Ishikawa (cell line): ENCODE results near the gene DAB2IP.

Experiments used
- CEBPB ChIP-seq: IDR thresholded peaks from 2 replicates; pipeline ENCODE4 v1.6.1; 2012
- CREB1 ChIP-seq: IDR thresholded peaks from 2 replicates; pipeline ENCODE4 v1.6.1; 2012; ENCODE audit warnings: low read depth
- EGR1 ChIP-seq: IDR thresholded peaks from 2 replicates; pipeline ENCODE4 v1.6.1; 2012
- EP300 ChIP-seq: IDR thresholded peaks from 2 replicates; pipeline ENCODE4 v1.6.1; 2012; ENCODE audit warnings: borderline replicate concordance
- FOXM1 ChIP-seq: IDR thresholded peaks from 2 replicates; pipeline ENCODE4 v1.6.1; 2012; ENCODE audit warnings: low read depth, borderline replicate concordance
- NFIC ChIP-seq: IDR thresholded peaks from 2 replicates; pipeline ENCODE4 v1.6.1; 2012
- RAD21 ChIP-seq: IDR thresholded peaks from 2 replicates; pipeline ENCODE4 v1.6.1; 2012; ENCODE audit warnings: low read depth
- REST ChIP-seq: IDR thresholded peaks from 2 replicates; pipeline ENCODE4 v1.6.1; 2012; ENCODE audit warnings: low read depth, mild to moderate bottlenecking
- TAF1 ChIP-seq: IDR thresholded peaks from 2 replicates; pipeline ENCODE4 v1.6.1; 2012; ENCODE audit warnings: low read depth, mild to moderate bottlenecking
- TCF12 ChIP-seq: IDR thresholded peaks from 2 replicates; pipeline ENCODE4 v1.6.1; 2012; ENCODE audit warnings: low read depth
- TEAD4 ChIP-seq: IDR thresholded peaks from 2 replicates; pipeline ENCODE4 v1.6.1; 2012
- YY1 ChIP-seq: IDR thresholded peaks from 2 replicates; pipeline ENCODE4 v1.6.1; 2012; ENCODE audit warnings: low read depth
- ZBTB7A ChIP-seq: IDR thresholded peaks from 2 replicates; pipeline ENCODE4 v1.6.1; 2012; ENCODE audit warnings: low read depth
- TF ChIP-seq, protein P1 (sequence below): IDR thresholded peaks from 2 replicates; pipeline ENCODE4 v1.6.1; 2012
- TF ChIP-seq, protein P2 (sequence below): IDR thresholded peaks from 2 replicates; pipeline ENCODE4 v1.6.1; 2012

Gene DAB2IP

GRCh38 chr9:121783521-121784507 is 132.4 kb downstream of the DAB2IP start:
- no peak for TF ChIP-seq YY1
- TF ChIP-seq, protein P1, sequence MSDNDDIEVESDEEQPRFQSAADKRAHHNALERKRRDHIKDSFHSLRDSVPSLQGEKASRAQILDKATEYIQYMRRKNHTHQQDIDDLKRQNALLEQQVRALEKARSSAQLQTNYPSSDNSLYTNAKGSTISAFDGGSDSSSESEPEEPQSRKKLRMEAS: no peak
- TF ChIP-seq TAF1: no peak
- no peak for TF ChIP-seq NFIC
- TF ChIP-seq TCF12: no peak
- no peak for TF ChIP-seq RAD21
- TF ChIP-seq, protein P2, sequence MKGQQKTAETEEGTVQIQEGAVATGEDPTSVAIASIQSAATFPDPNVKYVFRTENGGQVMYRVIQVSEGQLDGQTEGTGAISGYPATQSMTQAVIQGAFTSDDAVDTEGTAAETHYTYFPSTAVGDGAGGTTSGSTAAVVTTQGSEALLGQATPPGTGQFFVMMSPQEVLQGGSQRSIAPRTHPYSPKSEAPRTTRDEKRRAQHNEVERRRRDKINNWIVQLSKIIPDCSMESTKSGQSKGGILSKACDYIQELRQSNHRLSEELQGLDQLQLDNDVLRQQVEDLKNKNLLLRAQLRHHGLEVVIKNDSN: no peak
- no peak for TF ChIP-seq EGR1
- no peak for TF ChIP-seq CREB1
- TF ChIP-seq CEBPB: no peak
- TF ChIP-seq REST: no peak
- TF ChIP-seq ZBTB7A: no peak
- TF ChIP-seq TEAD4: no peak
- TF ChIP-seq EP300: no peak

DNA sequence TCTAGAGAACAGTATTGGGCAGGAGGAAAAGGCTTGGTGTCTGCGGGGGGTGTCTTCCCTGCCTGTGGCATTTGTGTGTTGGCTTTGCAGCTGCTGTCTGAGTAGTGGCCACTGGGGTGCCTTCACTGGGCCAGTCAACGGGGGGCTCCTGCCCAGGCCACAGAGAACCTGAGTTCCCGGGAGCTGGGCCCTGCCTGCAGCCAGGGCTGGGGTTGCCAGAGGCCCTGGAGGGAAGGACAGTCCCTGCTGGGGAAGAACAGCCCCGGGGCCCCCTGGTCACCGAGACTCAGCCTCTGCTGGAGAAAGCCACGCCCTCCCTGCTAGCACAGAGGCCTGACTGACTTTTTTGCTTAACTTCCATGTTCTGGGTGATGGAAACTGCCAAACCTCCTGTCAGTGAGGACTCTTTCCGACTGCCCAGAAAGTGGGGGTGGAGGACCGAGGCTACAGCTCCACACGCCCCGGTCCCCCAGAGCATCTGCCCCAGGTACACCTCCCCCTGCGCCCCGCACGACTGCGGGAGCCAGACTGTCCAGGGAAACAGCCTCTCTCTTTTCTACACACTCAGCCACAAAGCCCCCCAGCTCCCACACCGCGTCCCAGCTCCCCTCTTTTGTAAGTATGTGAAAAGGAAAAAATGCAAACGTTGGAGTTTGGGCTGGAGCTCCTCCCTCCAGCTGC is 133.4 kb downstream of the DAB2IP start:
- TF ChIP-seq REST (no peak), TAF1 (no peak), CREB1 (no peak), TEAD4 (no peak), RAD21 (no peak), TCF12 (no peak), ZBTB7A (no peak), EP300 (no peak), YY1 (no peak), FOXM1 (no peak)
- TF ChIP-seq, protein P2: no peak

- TF ChIP-seq YY1: no peak
- no peak for TF ChIP-seq NFIC
- no peak for TF ChIP-seq EP300
- no peak for TF ChIP-seq TEAD4
- TF ChIP-seq, protein P1: no peak
- no peak for TF ChIP-seq TAF1
- no peak for TF ChIP-seq RAD21
- TF ChIP-seq CREB1: no peak
These were observed 134.5 kb downstream of the DAB2IP start for GRCh38 chr9:121785673-121786542.

DNA sequence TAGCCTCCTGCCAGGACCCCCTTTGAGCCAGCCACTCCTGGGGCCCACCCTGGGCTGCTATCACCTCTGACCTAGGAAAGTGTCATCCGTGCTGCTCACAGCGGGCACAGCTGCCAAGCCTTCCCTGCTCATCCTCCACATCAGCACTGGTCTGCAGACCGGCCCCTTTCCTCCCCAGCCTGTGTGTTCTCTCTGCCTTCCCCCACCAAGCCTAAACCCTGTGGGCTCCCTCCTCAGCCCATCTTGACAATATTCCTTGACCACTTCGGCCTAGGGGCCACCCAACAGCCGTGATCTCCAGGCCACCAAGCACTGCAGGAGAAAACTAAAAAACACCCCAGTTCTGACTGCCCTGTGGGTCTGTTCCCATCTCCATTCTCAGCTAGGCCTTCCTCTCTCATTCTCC is 135.1 kb downstream of the DAB2IP start:
- no peak for TF ChIP-seq NFIC
- no peak for TF ChIP-seq ZBTB7A
- no peak for TF ChIP-seq FOXM1
- TF ChIP-seq, protein P1: no peak
- no peak for TF ChIP-seq YY1
- no peak for TF ChIP-seq EGR1
- TF ChIP-seq TAF1: no peak
- TF ChIP-seq TCF12: no peak
- TF ChIP-seq RAD21: no peak
- no peak for TF ChIP-seq EP300
- no peak for TF ChIP-seq REST
- TF ChIP-seq, protein P2: no peak
- no peak for TF ChIP-seq CREB1
